Breast epithelium (tissue), 3 donors: ENCODE results near the gene RPL7L1.

Experiments used
- POLR2A ChIP-seq: fragments of 450-650 bp; IDR thresholded peaks from one replicate; pipeline ENCODE4 v1.6.1; 2016; ENCODE audit warnings: antibody characterized with exemption, mild to moderate bottlenecking, moderate library complexity
- POLR2AphosphoS5 ChIP-seq, 3 donors: sonication (generic); formaldehyde crosslinking; IDR thresholded peaks; one replicate each; pipeline ENCODE4 v1.6.1; 2017; ENCODE audit warnings: antibody characterized with exemption in 3 of 3
- TF ChIP-seq, protein P1 (sequence below), 3 donors: fragments of 450-650 bp; IDR thresholded peaks; one replicate each; pipeline ENCODE4 v1.5.1; 2016 to 2017; ENCODE audit warnings: antibody characterized with exemption in 3 of 3, mild to moderate bottlenecking in 3 of 3, moderate library complexity in 3 of 3

DNA sequence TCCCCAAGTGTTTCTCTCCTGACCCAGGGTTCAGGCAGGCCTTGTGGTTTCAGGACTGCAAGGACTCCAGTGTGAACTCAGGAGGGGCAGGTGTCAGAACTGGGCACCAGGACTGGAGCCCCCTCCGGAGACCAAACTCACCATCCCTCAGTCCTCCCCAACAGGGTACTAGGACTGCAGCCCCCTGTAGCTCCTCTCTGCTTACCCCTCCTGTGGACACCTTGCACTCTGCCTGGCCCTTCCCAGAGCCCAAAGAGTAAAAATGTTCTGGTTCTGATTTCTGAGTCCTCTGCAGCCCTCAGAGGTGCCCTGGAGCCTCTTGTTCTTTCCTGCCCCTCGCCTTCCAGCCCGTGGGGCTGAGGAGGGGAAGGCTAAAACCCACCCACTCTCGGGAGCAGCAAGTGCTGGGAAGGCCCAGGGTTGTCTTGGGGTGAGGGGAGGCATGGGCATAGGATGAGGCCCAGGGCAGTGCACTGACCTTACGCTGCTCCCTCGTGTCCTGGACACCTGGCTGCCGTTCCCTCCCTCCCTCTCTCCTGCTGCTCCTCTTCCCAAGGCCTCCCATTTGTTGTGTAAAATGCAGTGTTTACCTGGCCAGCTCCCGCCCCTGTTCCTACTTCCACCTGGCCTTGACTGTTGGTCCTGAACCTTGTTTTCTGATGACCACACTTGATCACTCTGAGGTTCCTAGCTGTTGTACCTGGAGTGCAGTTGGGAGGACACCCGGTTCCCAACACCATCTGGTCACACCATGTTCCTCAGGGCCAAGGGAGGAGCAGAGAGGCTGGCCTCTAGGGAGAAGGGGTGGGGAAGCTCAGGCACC is 59.8 kb downstream of the RPL7L1 start:
- TF ChIP-seq, protein P1, sequence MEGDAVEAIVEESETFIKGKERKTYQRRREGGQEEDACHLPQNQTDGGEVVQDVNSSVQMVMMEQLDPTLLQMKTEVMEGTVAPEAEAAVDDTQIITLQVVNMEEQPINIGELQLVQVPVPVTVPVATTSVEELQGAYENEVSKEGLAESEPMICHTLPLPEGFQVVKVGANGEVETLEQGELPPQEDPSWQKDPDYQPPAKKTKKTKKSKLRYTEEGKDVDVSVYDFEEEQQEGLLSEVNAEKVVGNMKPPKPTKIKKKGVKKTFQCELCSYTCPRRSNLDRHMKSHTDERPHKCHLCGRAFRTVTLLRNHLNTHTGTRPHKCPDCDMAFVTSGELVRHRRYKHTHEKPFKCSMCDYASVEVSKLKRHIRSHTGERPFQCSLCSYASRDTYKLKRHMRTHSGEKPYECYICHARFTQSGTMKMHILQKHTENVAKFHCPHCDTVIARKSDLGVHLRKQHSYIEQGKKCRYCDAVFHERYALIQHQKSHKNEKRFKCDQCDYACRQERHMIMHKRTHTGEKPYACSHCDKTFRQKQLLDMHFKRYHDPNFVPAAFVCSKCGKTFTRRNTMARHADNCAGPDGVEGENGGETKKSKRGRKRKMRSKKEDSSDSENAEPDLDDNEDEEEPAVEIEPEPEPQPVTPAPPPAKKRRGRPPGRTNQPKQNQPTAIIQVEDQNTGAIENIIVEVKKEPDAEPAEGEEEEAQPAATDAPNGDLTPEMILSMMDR (IDR thresholded peaks at IDR 0.05), result no peak
- TF ChIP-seq POLR2AphosphoS5 (IDR thresholded peaks at IDR 0.05) (no peak), POLR2A (no peak)
